PFSK-1 (cell line): ENCODE data around the gene KLHL7.

ENCODE experiments used
- FOXP2 ChIP-seq: optimal IDR thresholded peaks from 2 replicates; pipeline ENCODE3; 2011; ENCODE audit warnings: borderline replicate concordance, control low read depth, inconsistent platforms; ENCODE audit not compliant: insufficient read depth; ENCODE audit errors: extremely low read length, extremely low read depth
- POLR2AphosphoS5 ChIP-seq: IDR thresholded peaks from 2 replicates; pipeline ENCODE4 v1.6.1; 2012; ENCODE audit warnings: low read depth, mild to moderate bottlenecking, control low read depth, low read length, moderate library complexity
- REST ChIP-seq, 2 experiments: IDR thresholded peaks; 2 replicates each; pipeline versions ENCODE4 v1.6.1 to v1.8.0; 2011 to 2012; ENCODE audit warnings: low read depth in 2 of 2, low read length in 2 of 2, control low read depth in 1 of 2, inconsistent platforms in 1 of 2, mild to moderate bottlenecking in 1 of 2, moderate library complexity in 1 of 2; ENCODE audit not compliant: insufficient read depth in 1 of 2
- SIN3A ChIP-seq: IDR thresholded peaks from 2 replicates; pipeline ENCODE4 v1.6.1; 2012; ENCODE audit warnings: mild to moderate bottlenecking, low read length, moderate library complexity, borderline replicate concordance; ENCODE audit not compliant: insufficient read depth
- TAF1 ChIP-seq: IDR thresholded peaks from 2 replicates; pipeline ENCODE4 v1.6.1; 2012; ENCODE audit warnings: low read length, control low read depth, borderline replicate concordance; ENCODE audit not compliant: insufficient read depth

- TF ChIP-seq POLR2AphosphoS5: no peak
- TF ChIP-seq FOXP2: no peak
- TF ChIP-seq REST (IDR thresholded peaks at IDR 0.05; ENCODE audit: insufficient read depth in 1 of 2, low read depth in 2 of 2, low read length in 2 of 2): no peak
- TF ChIP-seq SIN3A: no peak
- no peak for TF ChIP-seq TAF1
Observed at GRCh38 chr7:23183279-23184012, 77.9 kb downstream of the KLHL7 start.
